GM21723 (cell line): ENCODE measurements around the gene ELOB.

ENCODE experiments used
- ATAC-seq: cut with Tn5 transposase; IDR thresholded peaks from one replicate; pipeline ENCODE4 v1.9.1; 2021; ENCODE audit warnings: mild to moderate bottlenecking, moderate library complexity; ENCODE audit not compliant: unreplicated experiment

The ELOB gene

DNA sequence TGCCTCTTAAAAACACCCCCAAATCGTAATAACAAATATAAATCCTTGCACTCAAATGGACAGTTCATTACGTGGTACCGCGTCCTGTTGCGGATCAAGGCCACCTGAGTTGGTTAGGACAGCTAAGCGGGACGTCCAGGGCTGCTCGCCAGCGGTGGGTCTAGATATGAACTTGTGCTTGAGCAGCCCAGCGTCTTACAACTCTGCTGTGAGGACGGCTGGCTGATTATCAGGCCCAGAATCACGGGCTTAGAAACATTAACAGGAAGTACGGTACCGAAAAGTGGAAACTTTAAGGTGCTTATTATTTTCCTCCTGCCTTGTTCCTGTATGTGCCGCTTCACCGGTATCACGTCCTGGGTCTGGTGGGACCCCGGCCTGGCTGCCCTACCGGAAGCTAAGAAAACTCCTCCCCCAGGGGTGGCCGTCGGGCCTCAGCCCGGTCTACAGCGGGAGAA, 25.5 kb downstream of the ELOB start:
- peak; percentile 35 for ATAC-seq

DNA sequence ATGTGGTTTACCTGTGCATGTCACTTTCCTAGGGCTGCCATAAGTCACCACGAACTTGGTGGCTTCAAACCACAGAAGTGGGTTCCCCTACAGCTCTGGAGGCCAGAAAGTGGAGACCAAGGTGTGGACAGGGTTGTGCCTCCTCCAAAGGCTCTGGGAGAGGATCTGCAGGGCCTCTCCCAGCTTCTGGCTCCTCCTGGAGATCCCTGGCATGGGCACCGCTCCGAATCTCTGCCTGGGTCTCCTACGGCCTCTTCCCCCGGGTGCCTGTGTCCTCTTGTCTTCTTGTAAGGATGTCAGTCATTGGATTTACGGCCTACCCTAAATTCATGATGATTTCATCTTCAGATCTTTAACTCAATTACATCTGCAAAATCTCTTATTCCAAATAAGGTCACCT, 27.1 kb downstream of the ELOB start:
- ATAC-seq = no peak

DNA sequence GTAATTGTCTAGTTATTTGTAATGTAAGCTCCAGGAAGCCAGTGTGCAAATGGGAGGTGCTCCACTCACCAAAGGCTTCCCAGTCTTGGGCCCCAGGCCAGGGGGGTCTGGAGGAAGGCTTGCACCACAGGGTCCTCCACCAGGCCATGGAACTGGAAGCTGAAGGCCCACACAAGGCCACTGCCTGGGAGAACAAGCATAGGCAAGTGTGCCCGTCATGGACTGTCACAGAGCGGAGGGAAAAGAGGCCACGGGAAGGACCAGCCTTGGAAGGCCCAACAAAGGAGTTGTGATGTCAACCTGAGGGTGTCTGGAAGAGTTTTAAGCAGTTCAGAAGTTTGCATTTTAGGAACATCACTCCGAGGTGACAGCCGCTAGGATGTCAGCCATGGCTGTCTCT, 27.6 kb downstream of the ELOB start:
- no peak for ATAC-seq

DNA sequence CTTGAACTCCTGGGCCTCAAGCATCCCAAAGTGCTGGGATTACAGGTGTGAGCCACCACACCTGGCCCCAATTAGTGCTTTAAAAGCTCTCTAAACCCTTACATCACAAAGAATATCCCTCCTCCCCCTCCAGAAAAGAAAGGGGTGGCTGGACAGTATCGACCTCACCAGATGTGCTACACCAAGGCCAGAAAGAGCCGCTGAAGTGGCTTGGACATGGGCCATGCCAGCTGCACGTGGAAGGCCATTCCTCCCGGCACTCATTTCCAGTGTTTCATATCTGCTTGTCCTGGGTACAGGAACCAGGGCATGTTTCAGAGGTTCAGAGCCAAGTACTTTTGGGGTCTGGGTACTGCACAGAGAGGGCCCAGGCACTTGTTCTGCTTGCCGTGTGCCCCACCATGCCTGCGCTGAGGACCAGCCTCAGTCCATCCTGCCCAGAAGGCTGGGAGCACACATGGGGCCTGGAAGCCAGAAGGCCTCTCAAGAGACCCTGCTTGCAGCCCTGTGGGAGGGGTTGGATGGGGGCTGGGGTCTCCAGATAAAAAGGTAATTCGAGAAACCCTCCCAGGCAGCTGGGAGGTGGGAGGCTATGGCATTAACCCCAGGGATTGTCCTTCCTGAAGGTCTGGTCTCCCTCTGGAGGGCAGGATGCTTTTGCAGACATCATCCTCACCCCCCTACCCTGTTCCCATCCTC, 28.2 kb downstream of the ELOB start:
- ATAC-seq = no peak

DNA sequence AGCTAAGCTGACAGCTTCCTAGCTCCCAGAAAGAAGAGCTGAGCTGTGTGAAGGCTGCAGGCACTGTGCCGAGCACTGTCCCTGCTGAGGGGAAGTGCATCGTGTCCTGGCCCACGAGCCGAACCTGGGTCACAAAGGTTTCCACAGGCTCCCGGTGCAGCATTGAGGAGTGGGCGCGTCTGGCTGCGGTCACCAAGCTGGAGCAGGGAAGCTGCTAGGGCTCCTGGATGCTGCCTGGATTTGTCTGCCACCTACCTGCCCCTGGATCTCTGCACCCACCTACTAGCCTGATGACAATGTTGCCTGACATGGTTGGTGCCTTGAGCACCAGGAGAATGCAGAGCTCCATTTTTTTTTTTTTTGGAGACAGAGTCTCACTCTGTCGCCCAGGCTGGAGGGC, 31.1 kb downstream of the ELOB start:
- ATAC-seq = no peak

DNA sequence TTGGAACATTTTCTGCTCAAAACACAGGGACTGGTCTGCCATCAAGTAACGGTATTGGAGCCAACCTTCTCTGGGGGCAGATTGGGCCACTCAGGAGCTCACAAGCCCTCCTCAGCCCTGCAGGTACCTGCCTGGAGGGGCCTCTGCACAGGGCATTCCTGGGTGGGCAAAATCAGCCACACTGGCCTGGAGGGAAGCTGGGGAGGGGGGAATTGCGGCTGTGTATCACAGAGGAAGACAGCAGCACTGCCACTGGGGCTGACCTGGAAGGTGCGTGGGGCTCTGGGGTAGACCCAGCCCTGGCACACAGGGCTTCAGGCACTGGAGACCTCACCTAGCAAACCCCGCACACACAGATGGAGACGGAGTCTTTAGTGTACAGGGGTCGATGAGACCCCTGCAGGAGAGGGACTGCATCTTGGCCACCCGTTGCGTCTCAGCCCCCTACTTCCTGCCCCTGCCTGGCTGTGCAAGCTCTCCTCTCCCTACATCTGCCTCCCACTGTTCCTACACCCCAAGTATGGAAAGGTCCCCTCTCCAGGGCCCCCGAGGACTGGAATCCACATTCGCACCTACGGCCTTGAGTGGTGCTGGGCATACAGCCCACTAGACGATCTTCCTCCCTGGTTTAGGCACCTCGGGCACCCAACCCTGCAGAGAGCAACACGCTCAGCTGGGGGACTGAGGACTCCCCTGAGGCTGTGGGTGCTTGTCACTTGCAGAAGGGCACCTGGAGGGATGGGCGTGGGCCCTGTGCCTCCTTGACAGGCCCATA, 31.8 kb downstream of the ELOB start:
- ATAC-seq = no peak

DNA sequence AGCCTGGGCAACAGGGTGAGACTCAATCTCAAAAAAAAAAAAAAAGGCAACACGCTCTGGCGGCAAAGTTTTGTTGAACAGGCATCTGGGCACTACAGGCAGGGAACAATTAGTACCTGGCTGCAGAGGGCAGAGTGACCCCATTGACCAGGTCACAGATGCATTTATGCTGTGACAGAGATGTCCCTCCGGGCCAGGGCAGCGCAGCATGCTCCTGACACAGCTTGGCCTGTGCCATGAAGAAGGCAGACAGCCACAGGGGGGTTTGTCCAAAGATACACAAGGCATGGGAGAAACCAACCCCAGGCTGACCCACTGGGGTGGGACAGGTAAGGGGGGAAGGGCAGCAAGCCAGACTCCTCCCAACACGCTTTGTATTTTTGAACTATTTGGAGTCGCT, 32.4 kb downstream of the ELOB start:
- no peak for ATAC-seq

DNA sequence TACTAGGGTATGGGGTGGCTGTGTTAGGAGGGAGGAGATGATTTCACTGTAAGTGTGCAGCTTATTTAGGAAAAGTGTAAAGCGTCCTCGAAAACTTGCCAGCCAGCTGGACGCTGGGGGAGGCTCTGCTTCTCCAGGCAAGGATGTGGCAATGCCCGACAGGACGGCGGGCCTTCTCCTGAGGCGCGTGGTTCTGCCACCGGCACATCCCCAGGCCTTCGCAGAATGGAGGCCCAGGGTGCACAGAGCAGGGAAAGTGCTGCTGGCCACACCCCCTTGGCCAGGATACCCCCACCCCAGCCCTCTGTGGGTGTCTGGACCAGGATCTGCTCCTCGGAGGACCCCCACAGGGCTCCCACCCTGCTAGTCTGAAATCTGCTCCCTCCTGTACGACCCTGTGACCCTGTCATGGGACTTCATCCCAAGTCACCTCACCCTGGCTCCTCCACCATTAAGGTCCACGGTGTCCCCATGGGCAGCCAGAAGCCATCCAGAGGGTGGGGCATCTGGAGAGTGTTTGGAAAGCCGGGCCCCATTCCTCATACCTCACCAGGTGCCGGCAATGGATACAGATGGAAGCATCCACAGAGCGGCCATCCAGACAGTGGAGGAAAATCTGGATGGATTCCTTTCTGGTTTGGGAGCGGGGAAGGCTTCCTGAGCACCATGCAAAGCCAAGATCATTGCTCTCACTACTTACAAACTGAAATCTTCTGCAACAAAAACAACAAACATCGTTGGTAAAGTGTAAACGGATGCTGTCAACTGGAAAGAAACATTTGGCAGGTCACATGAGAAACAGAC, 33.9 kb downstream of the ELOB start:
- ATAC-seq = no peak

DNA sequence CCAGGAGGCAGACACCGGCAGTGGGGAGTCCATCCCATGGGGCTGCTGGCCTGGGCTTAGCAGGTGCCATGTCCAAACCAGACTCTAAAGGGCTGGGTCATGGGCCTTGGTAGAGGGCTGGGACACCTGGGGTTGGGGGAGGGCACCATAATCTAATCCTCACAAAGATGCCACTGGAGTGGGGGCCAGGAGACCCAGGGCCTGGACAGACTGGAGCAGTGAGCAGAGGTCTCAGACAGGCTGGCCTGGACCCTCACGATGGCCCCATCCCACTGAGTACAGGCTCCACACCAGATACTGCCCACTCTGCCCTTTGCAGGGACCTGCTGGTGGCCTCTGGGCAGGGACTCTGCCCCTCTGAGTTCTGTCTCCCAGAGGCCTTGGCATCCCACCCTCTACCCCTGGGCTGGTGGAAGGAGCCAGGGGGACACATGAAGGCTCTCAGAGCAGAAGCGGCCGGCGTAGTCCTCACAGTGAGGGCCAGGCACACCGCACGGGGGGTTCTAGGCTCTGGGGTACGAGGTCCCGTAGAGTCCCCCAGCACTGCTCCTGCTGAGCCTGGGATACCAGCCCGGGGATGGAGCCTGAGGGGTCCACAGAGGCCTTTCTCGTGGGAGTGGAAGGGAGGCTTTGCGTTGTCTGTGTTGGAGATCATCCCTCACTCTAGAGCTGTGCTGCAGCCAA, 34.6 kb downstream of the ELOB start:
- ATAC-seq = no peak

DNA sequence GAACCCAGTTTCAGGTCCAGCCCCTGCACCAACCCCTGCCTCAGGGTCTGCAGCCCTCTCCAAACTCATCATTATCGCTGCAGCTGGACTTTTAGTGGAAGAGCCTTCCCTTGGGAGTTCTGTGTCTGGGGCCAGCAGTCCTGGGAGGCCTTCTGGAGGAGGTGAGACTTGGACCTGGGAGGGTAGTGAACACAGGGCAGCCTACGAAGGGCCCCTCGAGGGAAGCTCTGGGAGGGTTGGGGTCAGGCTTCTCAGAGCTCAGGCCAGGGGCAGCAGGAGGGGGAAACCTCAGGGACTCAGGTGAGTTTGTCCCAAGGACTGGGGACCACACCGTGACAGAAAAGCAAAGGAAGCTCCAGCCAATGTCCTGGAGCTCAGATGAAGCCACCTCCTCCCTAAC, 35.9 kb downstream of the ELOB start:
- no peak for ATAC-seq

DNA sequence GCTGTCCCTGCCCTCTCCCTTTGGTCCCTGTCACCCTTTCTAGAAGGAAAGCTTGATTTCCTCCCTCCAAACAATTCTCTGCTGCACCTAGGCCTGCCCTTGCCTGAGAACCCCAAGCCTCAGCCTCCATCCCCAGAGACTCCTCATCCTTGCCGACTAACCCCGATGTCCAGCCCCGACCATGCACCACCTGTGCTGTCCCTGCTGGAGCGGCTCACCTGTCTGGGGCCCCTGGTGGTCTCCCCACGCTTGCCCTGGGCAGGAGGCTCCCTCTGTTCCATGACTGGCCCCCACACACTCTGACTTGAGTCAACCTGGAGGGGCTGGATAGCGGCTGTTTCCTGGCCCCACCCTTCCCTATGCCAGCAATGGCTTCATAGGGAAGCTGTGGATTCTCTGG, 36.6 kb downstream of the ELOB start:
- ATAC-seq = no peak

DNA sequence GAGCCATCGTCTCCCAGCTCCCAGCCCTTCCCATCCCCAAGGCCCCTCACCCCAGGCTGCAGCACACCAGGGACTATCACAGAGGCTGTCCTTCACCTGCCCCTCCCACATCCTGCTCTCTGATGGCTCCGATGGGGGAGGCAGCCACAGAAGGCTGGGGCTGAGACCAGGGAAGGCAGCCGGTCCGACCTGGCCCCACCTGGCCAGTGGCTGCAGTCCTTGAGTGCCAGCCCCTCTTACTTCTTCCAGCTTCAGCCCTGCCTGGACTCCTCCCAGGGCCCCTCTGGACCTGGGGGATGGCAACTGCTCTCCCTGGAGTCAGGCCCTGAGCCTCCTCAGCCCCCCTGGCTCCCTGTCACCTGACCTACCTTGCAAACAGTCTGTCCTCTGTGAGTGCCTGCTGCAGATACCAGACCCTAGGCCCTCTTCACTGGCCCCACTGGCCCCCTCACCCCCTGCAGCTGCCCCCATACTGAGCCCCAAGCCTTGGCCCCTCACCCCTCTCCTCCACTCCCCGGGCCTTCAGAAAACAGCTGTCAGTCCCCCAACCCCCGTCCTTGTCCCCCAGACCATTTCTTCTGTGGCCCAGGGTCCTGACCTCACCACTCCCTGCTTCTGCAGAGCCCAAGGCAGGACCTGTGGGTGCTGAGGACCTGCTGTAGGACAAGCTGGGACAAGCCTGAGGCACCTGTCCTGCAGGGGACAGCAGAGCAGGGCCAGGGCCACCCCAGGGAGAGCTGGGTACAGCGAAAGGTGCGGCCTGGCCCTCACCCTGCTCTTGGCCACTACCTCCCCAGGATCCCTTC, 37.3 kb downstream of the ELOB start:
- no peak for ATAC-seq

DNA sequence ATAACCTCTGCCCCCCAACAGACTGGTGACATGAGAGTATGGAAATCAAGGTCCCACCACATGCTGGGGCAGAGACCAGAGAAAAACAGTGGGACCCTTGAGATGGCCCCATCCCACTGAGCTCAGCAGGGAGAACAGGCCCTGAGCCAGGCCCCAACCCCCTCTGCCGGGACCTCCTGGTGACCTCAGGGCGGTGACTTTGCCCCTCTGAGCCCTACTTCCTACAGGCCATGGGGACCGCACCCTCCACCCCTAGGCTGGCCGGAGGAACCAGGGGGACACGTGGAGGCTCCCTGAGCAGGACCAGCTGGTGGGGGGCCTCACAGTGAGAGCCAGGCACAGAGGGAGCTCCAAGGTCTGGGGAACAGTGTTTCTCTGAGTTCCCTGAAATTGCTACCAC, 38.5 kb downstream of the ELOB start:
- no peak for ATAC-seq

DNA sequence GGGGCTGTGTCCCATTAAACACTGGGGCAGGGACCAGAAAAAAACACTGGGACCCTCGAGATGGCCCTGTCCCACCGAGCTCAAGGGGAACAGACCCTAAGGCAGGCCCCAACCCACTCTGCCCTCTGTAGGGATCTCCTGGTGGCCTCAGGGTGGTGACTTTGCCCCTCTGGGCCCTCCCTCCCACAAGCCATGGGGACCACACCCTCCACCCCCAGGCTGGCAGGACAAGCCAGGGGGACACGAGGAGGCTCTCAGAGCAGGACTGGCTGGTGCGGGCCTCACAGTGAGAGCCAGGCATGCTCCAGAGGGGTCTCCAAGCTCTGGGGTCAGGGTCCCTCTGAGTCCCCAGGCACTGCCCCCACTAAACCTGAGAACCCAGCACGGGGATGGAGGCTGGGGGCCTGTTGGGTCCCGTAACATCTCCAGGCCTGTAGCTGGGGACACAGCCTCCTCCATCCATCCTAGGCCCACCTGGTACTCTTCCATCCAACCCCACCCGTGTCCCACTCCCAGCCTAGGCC, 39.1 kb downstream of the ELOB start:
- no peak for ATAC-seq

DNA sequence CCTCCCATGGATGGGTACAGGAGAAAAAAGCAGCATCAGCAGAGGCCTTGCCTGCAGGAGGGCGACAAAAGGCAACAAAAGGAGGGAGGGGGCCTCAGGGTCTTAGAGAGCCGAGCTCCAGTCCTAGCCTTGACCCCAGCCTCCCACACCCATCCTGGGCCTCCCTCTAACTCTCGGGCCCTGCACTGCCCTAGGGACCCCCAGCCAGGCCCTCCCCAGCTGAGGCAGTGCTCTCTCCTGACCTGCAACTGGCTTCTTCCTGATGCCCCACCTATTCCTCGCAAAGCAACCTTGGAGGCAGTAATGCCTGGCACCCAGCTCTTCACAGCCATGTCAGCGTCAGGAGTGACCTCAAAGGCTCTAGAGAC, 39.9 kb downstream of the ELOB start:
- ATAC-seq = no peak

DNA sequence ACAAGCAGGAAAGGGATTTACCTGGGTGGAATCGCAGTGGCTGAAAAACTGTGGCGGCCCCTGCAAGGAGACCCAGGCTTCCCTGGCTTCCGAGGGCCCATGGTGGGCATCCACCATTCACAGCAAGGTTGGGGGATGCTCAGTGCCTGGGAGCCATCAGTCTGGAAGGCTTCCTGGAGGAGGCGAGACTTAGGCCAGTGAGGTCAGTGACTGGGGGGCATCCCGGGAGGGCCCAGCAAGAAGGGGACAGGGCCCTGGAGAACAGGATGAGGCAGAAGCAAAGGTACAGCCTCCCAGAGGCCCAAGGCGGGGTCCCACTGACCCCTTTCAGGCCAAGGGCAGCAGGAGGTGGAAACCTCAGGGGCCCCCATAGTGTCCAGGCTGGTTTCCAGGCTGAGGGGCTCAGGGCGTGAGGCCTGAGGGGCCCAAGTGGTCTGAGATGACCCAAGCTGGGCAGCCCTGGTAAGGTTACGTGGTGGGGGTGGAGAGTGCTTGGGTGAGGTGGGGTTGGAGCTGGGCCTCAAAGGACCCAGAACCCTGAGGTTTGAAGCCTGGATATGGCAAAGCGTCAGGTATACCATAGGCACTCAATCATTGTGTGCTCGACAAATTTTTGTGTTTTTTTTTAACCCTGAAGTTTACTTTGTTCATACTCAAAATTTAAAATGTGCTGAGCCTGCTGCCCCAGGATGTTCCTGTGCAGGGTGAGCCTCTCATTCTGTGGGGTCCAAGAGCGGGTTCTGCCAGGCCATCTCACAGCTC, 40.4 kb downstream of the ELOB start:
- no peak for ATAC-seq

DNA sequence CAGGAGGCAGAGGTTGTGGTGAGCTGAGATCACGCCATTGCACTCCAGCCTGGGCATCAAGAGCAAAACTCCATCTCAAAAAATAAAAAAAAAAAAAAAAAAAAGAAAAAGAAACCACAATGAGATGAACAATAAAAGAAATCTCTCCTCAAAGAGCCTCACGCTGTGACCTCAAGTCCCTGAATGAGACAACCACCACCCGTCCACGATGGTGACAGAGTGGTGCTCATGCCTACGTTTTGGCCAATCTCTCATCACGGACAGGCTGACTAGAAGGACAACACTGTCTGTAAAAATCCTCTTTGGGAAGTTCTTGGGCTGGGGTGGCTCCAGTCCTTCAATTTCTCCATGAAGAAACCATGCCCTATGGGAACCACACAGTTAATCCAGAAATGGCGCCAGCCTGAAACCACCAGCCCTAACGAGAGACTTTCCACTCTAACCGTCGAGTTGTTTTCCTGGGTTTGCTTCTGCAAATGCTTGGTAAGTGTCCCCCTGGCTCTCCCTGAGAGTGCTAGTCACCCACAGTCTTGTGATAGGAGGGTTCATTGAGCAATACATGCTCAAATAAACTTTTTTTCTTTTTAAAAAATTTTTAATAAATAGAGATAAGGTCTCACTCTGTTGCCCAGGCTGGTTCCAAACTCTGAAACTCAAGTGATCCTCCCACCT, 42.1 kb downstream of the ELOB start:
- ATAC-seq = no peak

DNA sequence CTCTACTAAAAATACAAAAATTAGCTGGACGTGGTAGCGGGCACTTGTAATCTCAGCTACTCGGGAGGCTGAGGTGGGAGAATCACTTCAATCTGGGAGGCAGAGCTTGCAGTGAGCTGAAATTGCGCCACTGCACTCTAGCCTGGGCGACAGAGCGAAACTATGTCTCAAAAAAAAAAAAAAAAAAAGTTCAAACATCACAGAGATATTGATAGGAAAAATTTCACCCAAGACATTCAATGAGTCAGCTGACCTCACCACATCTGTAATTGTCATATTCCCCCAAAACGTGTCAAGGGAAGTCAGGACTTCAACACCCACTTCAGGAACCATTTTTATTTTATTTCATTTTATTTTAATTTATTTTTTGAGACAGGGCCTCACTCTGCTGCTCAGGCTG, 49.0 kb downstream of the ELOB start:
- ATAC-seq = no peak

DNA sequence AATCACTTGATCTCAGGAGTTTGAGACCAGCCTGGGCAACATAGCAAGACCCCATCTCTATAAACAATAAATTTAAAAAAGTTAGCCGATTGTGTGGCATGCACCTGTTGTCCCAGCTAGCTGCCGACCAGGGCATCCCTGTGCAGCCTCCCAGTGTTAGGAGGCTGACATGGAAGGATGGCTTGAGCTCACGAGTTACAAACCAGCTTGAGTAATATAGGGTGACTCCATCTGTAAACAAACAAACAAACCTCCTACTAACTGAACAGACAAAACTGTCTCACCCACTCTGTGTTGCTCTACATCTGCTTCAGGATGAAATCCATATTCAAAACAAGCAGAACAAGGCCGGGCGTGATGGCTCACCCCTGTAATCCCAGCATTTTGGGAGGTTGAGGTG, 50.2 kb downstream of the ELOB start:
- ATAC-seq = no peak
